Stimulated activated CD8-positive, alpha-beta memory T cell treated with anti-CD3 and anti-CD28 coated beads, Interleukin-7, amount 100 ng/mL, for 24 hours (primary cell): ENCODE data around the gene AXIN1.
"Not testable (repeated sequence)": the region's sequence is repeated elsewhere in the genome, so short reads cannot be mapped to it uniquely, and the experiment has no call there.

Experiments
- DNase-seq: peaks from one replicate; pipeline ENCODE4 v3.0.0-alpha.2; 2020; ENCODE audit warnings: low read depth

Gene AXIN1

GRCh38 chr16:354291-354881, 1.9 kb upstream of the AXIN1 start:
- no peak for DNase-seq

- no peak for DNase-seq
These were observed 1.1 kb upstream of the AXIN1 start for GRCh38 chr16:353404-354290.

GRCh38 chr16:351804-352520, 561 bp downstream of the AXIN1 start:
- DNase-seq, result no peak

GRCh38 chr16:350203-350602, 2.3 kb downstream of the AXIN1 start:
- no peak for DNase-seq

GRCh38 chr16:349211-349610, 3.3 kb downstream of the AXIN1 start:
- DNase-seq, result no peak

GRCh38 chr16:348495-348894, 4.0 kb downstream of the AXIN1 start:
- DNase-seq, result not testable (repeated sequence)

GRCh38 chr16:347203-347602, 5.3 kb downstream of the AXIN1 start:
- DNase-seq, result no peak

- no peak for DNase-seq
These were observed 5.9 kb downstream of the AXIN1 start for GRCh38 chr16:346587-346986.

- no peak for DNase-seq
These were observed 6.8 kb downstream of the AXIN1 start for GRCh38 chr16:345772-346171.

GRCh38 chr16:342455-343213, 9.9 kb downstream of the AXIN1 start:
- DNase-seq, result no peak

- DNase-seq, result not testable (repeated sequence)
These were observed 10.6 kb downstream of the AXIN1 start for GRCh38 chr16:341974-342336.

GRCh38 chr16:341095-341973, 11.2 kb downstream of the AXIN1 start:
- DNase-seq, result not testable (repeated sequence)

GRCh38 chr16:340370-341091, 12.0 kb downstream of the AXIN1 start:
- no peak for DNase-seq

GRCh38 chr16:339680-340079, 12.8 kb downstream of the AXIN1 start:
- DNase-seq, result no peak

- DNase-seq, result no peak
These were observed 14.4 kb downstream of the AXIN1 start for GRCh38 chr16:337975-338575.

- no peak for DNase-seq
These were observed 15.1 kb downstream of the AXIN1 start for GRCh38 chr16:337437-337836.

GRCh38 chr16:336269-336668, 16.3 kb downstream of the AXIN1 start:
- DNase-seq, result no peak

- not testable (repeated sequence) for DNase-seq
These were observed 17.5 kb downstream of the AXIN1 start for GRCh38 chr16:334861-335632.

GRCh38 chr16:334164-334832, 18.2 kb downstream of the AXIN1 start:
- not testable (repeated sequence) for DNase-seq
